GM19438 (cell line): ENCODE results near the gene PARP9.
A peak's percentile ranks its signal among the peaks of the same experiment; 100 is the strongest.
"Not testable (repeated sequence)": the region's sequence is repeated elsewhere in the genome, so short reads cannot be mapped to it uniquely, and the experiment has no call there.

Experiments used
- ATAC-seq: cut with Tn5 transposase; IDR thresholded peaks from one replicate; pipeline ENCODE4 v1.9.1; 2021; ENCODE audit warnings: low read depth; ENCODE audit not compliant: unreplicated experiment

PARP9 gene

GRCh38 chr3:122576174-122576940 lies 12.3 kb upstream of the PARP9 start:
- ATAC-seq = peak; percentile 82

- no peak for ATAC-seq
Observed at GRCh38 chr3:122572940-122573412, 8.9 kb upstream of the PARP9 start.

GRCh38 chr3:122568755-122569154 lies 4.7 kb upstream of the PARP9 start:
- ATAC-seq = no peak

GRCh38 chr3:122568131-122568530 lies 4.0 kb upstream of the PARP9 start:
- ATAC-seq = not testable (repeated sequence)

- no peak for ATAC-seq
Observed at GRCh38 chr3:122563717-122564025, 429 bp downstream of the PARP9 start.

- ATAC-seq = no peak
Observed at GRCh38 chr3:122562923-122563716, 980 bp downstream of the PARP9 start.

- ATAC-seq = no peak
Observed at GRCh38 chr3:122560680-122561079, 3.4 kb downstream of the PARP9 start.

- ATAC-seq = no peak
Observed at GRCh38 chr3:122559906-122560305, 4.2 kb downstream of the PARP9 start.

GRCh38 chr3:122558605-122559004 lies 5.5 kb downstream of the PARP9 start:
- ATAC-seq = no peak

- no peak for ATAC-seq
Observed at GRCh38 chr3:122557356-122557755, 6.7 kb downstream of the PARP9 start.

GRCh38 chr3:122555275-122556071 lies 8.6 kb downstream of the PARP9 start:
- no peak for ATAC-seq

- no peak for ATAC-seq
Observed at GRCh38 chr3:122553171-122553570, 10.9 kb downstream of the PARP9 start.

- ATAC-seq = no peak
Observed at GRCh38 chr3:122548619-122549018, 15.5 kb downstream of the PARP9 start.

- no peak for ATAC-seq
Observed at GRCh38 chr3:122548076-122548475, 16.0 kb downstream of the PARP9 start.

- ATAC-seq = no peak
Observed at GRCh38 chr3:122546151-122546550, 17.9 kb downstream of the PARP9 start.

GRCh38 chr3:122538956-122539490 lies 25.1 kb downstream of the PARP9 start:
- ATAC-seq = no peak

- ATAC-seq = no peak
Observed at GRCh38 chr3:122536632-122537001, 27.5 kb downstream of the PARP9 start.

- no peak for ATAC-seq
Observed at GRCh38 chr3:122535964-122536631, 28.0 kb downstream of the PARP9 start.

- ATAC-seq = peak; percentile 98
Observed at GRCh38 chr3:122533931-122534334, 30.2 kb downstream of the PARP9 start.

GRCh38 chr3:122533480-122533879 lies 30.6 kb downstream of the PARP9 start:
- ATAC-seq = no peak
